Panc1 (cell line): ENCODE results near the gene IFNA4.
"Not testable (repeated sequence)": the region's sequence is repeated elsewhere in the genome, so short reads cannot be mapped to it uniquely, and the experiment has no call there.

Source experiments
- POLR2AphosphoS5 ChIP-seq: IDR thresholded peaks from 2 replicates; pipeline ENCODE4 v1.6.1; 2012; ENCODE audit warnings: mild to moderate bottlenecking, low read depth, low read length, moderate library complexity
- SIN3A ChIP-seq: IDR thresholded peaks from 2 replicates; pipeline ENCODE4 v1.6.1; 2012; ENCODE audit warnings: low read depth, mild to moderate bottlenecking, low read length, moderate library complexity, borderline replicate concordance; ENCODE audit not compliant: insufficient read depth
- TCF7L2 ChIP-seq: IDR thresholded peaks from 2 replicates; pipeline ENCODE4 v1.6.1; 2011; ENCODE audit warnings: mild to moderate bottlenecking, low read depth, low read length, inconsistent platforms
- TF ChIP-seq, protein P1 (sequence below): fragments of 450-650 bp; IDR thresholded peaks from 2 replicates; pipeline ENCODE4 v1.5.1; 2017; ENCODE audit warnings: mild to moderate bottlenecking
- TF ChIP-seq, protein P2 (sequence below), 2 experiments: IDR thresholded peaks; 2 replicates each; pipeline ENCODE4 v1.6.1; 2011 to 2012; ENCODE audit warnings: low read depth in 2 of 2, control low read depth in 1 of 2, low read length in 1 of 2, mild to moderate bottlenecking in 1 of 2, moderate library complexity in 1 of 2; ENCODE audit not compliant: insufficient read depth in 1 of 2

DNA sequence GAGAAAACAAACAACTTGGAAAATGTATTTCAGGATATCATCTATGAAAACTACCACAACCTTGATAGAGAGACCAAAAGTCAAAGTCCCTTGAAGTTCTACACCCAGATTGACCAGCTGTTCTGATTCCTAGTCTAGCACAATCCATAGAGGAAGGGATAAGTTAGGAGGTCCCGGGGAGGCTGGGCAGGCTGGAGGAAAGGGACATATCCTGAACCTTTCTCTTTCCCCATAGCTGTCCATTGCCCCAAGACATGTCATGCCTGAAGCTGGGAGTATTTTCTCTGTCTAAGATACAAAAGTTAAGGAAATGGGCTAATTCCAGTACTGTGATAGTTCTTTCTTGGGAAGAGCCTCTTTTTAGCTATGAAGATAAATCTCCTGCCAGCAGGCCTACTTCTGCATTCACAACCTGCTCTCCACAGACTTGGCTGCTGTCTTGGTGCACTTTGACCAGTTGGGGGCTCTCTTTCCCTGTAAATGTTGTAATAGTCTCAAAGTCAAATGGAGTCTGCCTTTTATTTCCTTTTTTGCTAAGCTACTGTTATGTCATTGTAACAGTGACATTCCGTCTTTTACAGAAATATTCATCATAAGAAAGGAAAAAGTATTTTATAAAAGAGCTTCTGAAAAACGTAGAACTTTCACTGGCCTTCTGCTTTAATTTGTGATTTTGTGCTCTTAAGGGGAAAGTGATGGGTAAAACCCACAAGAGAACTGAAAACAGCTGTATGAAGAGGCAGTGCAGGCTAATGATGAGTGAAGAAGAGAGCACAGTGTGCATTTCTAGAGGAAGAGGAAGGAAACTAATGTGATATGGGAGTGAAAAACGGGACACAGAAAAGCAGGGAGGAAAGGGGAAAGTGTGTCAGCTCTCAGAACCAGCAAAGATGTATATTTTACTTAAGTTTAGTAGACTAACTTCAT is 4.3 kb downstream of the IFNA4 start:
- TF ChIP-seq, protein P1, sequence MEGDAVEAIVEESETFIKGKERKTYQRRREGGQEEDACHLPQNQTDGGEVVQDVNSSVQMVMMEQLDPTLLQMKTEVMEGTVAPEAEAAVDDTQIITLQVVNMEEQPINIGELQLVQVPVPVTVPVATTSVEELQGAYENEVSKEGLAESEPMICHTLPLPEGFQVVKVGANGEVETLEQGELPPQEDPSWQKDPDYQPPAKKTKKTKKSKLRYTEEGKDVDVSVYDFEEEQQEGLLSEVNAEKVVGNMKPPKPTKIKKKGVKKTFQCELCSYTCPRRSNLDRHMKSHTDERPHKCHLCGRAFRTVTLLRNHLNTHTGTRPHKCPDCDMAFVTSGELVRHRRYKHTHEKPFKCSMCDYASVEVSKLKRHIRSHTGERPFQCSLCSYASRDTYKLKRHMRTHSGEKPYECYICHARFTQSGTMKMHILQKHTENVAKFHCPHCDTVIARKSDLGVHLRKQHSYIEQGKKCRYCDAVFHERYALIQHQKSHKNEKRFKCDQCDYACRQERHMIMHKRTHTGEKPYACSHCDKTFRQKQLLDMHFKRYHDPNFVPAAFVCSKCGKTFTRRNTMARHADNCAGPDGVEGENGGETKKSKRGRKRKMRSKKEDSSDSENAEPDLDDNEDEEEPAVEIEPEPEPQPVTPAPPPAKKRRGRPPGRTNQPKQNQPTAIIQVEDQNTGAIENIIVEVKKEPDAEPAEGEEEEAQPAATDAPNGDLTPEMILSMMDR, result not testable (repeated sequence)
- TF ChIP-seq, protein P2, sequence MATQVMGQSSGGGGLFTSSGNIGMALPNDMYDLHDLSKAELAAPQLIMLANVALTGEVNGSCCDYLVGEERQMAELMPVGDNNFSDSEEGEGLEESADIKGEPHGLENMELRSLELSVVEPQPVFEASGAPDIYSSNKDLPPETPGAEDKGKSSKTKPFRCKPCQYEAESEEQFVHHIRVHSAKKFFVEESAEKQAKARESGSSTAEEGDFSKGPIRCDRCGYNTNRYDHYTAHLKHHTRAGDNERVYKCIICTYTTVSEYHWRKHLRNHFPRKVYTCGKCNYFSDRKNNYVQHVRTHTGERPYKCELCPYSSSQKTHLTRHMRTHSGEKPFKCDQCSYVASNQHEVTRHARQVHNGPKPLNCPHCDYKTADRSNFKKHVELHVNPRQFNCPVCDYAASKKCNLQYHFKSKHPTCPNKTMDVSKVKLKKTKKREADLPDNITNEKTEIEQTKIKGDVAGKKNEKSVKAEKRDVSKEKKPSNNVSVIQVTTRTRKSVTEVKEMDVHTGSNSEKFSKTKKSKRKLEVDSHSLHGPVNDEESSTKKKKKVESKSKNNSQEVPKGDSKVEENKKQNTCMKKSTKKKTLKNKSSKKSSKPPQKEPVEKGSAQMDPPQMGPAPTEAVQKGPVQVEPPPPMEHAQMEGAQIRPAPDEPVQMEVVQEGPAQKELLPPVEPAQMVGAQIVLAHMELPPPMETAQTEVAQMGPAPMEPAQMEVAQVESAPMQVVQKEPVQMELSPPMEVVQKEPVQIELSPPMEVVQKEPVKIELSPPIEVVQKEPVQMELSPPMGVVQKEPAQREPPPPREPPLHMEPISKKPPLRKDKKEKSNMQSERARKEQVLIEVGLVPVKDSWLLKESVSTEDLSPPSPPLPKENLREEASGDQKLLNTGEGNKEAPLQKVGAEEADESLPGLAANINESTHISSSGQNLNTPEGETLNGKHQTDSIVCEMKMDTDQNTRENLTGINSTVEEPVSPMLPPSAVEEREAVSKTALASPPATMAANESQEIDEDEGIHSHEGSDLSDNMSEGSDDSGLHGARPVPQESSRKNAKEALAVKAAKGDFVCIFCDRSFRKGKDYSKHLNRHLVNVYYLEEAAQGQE (IDR thresholded peaks at IDR 0.05; ENCODE audit: insufficient read depth in 1 of 2, low read depth in 2 of 2, low read length in 1 of 2), result not testable (repeated sequence)
- TF ChIP-seq TCF7L2, POLR2AphosphoS5, SIN3A: not testable (repeated sequence)
